HG03432 (cell line): ENCODE results near the gene PHACTR4.
"Not testable (repeated sequence)": the region's sequence is repeated elsewhere in the genome, so short reads cannot be mapped to it uniquely, and the experiment has no call there.

Source experiments
- ATAC-seq: cut with Tn5 transposase; IDR thresholded peaks from one replicate; pipeline ENCODE4 v1.9.1; 2021; ENCODE audit warnings: mild to moderate bottlenecking, moderate library complexity; ENCODE audit not compliant: unreplicated experiment

The PHACTR4 gene

DNA sequence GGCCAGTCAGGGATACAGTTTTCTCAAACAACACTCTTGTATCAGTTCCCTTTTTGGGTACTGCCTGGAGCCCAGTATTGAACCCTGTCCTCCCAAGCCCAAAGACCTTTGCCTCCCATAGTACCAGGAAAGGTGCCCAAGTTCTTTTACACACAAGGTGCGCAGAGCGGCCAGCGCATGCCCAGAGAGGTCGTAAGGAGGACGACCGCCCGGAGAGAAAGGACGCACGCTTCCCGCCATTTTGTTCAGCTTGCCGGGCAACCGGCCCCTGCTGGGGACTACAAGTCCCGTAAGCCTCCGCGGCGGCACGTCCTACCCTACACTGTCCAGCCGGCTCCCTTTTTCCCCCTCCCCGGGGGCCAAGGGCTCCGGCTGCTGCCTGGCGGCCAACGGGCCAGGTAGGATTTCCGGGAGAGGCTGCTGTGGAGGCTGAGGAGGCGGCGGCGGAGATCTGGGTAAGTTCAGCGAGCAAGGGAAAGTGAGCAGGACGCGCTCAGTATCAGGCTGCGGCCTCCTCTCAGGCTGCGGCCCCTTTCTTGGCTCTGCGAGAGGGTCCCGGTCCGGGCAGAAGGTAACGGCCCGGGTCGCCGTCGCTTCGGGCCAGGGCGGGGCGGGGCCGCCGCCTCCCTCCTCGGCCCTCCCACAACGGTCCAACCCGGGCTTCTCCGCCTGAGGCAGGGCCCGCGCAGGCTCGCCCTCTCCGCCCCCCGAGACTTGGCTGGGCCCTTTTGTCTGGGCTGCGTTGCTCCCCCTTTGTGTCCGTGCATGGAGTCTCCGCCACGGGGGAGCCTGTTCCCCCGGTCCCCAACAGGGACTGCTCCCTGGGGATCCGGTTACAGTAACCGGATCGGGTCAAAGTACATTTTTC is at the start of gene PHACTR4:
Gene PHACTR4, plus strand, starts transcription at position 370 of the 868 bp plus-strand sequence. CDS start 37,708 bp downstream, outside the sequence.
- ATAC-seq: peak; percentile 89

DNA sequence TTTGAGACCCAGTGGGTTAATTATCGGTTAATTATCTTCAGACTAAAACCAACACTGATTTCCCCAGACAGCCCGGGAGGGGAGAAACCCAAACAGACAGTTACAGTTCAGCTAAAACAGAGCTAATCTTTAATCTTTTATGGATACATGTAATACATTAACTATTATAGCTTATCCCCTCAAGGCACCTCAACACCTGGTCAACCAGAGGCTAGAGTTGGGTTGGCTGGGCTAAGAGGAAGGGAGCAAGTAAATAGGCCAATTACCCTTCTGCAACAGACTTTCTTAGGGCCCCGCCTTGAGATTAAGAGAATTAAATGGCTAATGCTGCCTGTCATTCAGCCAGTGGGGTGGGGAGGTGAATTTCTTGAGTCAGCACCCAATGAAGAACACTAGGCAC is 47.3 kb upstream of the PHACTR4 start:
- ATAC-seq: no peak

DNA sequence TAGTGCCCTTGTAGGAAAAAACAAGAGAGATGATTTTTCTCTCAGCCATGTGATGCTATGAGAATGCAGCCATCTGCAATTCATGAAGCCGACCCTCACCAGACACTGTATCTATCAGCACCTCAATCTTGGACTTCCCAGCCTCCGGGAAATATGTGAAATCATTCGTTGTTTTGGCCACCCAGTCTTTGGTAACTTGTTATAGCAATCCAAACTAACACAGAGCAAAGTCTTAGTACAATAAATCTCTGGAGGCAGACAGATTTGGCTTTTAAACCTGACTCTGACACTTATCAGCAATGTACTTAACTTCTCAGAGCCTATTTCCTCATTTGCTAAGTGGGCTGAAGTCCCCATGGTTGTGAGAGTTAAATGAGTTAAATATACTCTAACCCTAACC is 45.8 kb upstream of the PHACTR4 start:
- ATAC-seq: no peak

DNA sequence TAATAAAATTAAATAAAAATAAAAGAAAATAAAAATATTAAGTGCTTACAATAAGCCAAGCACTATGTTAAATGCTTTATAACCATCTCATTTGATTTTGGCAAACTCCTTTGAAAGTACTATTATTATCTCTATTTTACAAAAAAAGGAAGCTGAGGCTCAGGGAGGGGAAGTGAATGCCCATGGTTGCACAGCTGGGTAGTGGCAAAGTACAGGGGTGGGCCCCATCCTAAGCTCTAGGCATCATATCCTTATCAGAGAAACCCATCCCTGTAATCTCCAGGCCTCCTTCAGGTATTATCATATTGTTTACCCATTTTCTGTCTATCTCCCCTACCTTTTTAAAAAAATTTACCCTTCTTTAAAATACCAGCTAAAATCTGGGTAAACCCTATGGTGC is 43.0 kb upstream of the PHACTR4 start:
- ATAC-seq: no peak

DNA sequence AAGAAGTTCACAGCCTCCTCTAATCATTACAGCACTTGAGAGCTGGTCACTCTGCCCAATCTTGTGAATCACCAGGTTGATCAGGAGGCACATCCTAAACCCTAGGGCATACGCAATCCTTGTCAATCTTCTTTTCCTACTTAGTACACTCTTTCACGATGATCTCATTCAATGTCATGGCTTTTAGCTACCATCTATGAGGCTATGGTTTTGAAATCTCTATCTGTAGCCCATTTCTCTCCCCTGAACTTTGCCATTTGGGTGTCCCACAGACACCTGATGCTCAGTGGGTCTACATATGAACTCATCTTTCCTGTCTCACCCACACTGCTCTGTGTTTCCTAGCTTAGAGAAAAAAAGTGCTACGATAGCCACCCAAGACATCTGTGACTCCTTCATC is 42.6 kb upstream of the PHACTR4 start:
- no peak for ATAC-seq

DNA sequence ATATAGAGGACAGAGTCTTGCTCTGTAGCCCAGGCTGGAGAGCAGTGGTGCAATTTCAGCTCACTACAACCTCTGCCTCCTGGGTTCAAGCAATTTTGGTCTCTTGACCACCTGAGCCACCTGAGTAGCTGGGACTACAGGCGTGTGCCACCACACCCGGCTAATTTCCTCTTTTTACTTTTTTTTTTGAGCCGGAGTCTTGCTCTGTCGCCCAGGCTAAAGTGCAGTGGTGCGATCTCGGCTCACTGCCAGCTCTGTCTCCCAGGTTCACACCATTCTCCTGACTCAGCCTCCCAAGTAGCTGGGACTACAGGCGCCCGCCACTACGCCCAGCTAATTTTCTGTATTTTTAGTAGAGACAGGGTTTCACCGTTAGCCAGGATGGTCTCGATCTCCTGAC is 42.1 kb upstream of the PHACTR4 start:
- ATAC-seq: not testable (repeated sequence)

DNA sequence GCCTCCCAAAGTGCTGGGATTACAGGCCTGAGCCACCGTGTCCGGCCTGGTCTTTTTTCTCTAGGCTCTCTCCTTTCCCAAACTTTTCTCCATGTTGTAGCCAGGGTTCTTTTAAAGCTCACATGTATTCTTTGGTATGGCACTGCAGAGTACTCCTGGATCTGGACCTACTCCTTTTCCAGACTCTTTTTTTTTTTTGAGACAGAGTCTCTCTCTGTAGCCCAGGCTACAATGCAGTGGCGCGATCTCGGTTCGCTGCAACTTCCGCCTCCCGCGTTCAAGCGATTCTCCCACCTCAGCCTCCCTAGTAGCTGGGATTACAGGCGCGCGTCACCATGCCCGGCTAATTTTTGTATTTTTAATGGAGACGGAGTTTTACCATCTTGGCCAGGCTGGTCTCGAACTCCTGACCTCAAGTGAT is 41.3 kb upstream of the PHACTR4 start:
- no peak for ATAC-seq

DNA sequence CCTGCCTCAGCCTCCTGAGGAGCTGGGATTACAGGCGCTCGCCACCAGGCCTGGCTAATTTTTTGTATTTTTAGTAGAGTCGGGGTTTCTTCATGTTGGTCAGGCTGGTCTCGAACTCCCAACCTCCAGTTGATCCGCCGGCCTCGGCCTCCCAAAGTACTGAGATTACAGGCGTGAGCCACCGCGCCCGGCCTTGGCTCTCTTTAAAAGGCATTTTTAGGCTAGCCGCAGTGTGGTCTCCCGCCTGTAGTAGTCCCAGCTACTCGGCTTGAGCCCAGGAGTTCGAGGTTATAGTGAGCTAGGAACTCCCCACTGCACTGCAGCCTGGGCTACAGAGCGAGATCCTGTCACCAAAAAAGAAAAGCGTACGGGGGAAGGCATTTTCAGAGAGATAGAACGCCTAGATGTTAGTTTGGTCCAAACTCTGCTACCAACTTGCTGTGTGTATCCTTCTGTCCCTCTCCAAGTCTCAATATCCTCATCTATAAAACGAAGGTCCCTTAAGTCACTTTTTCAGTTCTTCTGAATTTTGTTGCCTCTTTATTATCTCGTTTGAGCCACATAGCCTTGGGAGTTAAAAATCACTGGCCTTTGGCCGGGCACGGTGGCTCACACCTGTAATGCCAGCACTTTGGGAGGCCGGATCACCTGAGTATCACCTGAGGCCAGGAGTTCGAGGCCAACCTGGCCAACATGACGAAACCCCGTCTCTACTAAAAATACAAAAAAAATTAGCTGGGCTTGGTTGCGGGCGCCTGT is 40.0 kb upstream of the PHACTR4 start:
- no peak for ATAC-seq

DNA sequence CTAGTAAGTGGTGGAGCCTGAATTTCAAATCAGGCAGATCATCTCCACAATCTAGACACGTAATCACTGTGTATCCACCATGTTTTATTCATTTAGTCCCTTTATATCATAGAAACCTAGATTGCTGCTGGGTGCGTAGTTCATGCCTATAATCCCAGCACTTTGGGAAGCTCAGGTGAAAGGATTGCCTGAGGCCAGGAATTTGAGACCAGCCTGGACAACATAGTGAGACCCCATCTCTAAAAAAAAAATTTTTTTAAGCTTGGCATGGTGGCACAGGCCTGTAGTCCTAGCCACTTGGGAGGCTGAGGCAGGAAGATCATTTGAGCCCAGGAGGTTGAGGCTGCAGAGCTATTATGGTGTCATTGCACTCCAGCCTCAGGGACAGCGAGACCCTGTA is 30.6 kb upstream of the PHACTR4 start:
- no peak for ATAC-seq

DNA sequence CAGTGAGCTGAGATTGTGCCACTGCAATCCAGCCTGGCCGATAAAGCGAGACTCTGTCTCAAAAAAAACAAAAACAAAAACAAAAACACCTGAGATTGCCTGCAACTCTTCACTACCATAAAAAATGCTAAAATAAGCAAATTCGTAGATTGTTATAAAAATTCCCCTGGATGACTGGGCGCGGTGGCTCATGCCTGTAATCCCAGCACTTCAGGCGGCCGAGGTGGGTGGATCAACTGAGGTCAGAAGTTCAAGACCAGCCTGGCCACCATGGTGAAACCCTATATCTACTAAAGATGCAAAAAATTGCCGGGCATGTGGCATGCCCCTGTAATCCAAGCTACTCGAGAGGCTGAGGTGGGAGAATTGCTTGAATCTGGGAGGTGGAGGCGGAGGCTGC is 30.0 kb upstream of the PHACTR4 start:
- ATAC-seq: no peak

DNA sequence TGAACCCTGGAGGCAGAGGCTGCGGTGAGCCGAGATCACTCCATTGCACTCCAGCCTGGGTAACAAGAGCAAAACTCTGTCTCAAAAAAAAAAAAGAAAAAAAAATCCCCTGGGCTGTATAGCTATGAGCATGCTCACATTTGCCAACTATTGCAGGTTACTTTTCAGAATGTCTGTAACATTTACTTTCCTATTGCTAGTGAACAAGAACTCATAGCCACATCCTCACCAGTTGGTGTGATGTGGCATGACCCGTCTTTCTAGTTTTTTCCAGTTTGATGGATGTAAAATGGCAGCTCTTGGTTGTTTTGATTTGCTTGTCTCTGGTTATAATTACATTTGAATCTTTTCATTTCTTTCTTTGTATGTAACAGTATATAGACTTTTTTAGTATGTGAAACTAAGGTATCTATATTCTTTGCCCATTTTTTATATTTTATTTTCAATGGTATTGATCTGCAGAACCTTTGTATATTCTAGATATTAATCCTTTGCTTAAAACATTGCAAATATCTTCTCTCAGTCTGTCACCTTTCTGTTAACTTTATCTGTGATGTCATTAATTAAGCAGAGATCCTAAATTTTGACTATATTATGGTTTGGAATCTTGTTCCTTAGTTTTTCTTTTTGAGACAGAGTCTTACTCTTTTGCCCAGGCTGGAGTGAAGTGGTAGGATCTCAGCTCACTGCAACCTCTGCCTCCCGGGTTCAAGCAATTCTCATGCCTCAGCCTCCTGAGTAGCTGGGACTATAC is 29.1 kb upstream of the PHACTR4 start:
- no peak for ATAC-seq

DNA sequence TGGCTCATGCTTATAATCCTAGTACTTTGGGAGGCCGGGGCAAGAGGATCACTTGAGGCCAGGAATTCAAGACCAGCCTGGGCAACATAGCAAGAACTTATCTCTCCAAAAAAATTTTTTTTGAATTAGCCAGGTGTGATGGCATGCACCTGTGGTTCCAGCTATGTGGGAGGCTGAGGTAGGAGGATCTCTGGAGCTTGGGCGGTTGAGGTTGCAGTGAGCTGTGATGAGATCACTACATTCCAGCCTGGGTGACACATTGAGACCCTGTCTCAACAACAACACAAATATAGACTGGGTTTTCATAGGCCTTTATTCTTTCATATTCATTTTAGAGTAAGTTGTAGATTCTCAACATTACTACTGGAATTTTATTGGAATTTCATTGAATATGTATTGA is 27.9 kb upstream of the PHACTR4 start:
- no peak for ATAC-seq

DNA sequence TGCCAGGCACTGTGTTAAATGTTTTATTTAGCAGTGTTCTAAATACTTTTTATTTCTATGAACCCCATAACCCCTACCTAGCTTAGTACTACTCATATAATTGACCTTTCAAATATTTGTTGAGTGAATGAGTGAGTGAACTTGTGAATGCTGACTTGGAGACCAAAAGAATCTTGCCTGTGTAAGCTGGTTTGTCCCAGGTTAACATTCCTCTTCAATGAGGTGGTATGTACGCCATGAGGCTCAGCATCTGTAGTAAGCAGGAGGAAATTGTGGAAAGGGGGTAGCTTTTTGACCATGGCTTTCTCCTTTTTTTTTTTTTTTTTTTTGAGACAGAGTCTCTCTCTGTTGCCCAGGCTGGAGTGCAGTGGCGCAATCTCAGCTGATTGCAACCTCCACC is 26.1 kb upstream of the PHACTR4 start:
- ATAC-seq: no peak

DNA sequence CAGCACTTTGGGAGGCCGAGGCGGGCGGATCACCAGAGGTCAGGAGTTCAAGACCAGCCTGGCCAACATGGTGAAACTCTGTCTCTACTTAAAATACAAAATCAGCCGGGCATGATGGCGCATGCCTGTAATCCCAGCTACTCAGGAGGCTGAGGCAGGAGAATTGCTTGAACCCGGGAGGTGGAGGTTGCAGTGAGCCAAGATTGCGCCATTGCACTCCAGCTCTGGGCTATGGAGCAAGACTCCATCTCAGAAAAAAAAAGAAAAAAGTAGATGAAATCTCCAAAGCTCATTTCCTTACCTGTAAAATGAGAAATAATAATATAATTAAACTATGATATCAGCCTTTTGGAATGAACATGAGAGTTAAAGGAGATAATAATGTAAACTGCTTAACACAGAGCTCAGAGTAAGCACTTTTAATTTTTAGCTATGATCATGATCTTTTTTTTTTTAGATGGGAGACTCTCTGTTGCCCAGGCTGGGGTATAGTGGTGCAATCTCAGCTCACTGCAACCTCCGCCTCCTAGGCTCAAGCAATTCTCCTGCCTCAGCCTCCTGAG is 16.2 kb upstream of the PHACTR4 start:
- ATAC-seq: not testable (repeated sequence)

DNA sequence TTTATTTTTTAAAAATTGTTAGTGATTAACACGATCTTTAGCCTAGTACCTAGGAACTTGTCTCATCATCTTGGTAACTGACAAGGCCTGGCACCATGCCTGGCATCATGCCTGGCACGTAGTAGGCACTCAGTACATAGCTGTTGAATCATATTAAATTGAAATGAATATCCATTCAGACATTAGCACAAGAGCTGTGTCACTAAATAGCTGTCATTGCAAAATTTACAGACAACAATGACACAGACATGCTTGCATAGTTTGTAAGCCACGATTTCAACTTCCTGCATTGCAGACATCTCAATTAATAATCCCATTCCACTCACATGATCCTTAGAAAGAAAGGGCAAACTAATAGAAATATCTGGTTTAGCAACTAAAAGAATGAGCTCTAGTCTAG is 15.4 kb upstream of the PHACTR4 start:
- no peak for ATAC-seq

DNA sequence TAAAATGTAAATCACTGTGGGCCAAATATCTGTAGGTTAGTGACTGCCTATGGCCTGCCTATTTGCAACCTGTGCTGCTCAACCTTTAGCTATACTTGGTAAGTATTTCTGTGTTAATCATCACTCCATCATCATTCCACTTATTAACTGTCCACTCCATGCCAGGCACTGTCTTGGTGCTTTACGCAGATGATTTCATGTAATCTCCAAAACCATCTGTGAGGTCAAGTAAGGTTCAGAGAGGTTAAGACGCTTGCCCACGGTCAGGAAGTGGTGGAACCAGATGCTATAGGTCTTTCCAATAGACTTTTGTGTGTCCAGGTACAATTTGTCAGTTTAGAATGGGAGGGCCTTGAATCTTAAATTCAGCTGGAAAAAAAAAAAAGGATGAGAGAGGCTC is 10.8 kb upstream of the PHACTR4 start:
- ATAC-seq: no peak

DNA sequence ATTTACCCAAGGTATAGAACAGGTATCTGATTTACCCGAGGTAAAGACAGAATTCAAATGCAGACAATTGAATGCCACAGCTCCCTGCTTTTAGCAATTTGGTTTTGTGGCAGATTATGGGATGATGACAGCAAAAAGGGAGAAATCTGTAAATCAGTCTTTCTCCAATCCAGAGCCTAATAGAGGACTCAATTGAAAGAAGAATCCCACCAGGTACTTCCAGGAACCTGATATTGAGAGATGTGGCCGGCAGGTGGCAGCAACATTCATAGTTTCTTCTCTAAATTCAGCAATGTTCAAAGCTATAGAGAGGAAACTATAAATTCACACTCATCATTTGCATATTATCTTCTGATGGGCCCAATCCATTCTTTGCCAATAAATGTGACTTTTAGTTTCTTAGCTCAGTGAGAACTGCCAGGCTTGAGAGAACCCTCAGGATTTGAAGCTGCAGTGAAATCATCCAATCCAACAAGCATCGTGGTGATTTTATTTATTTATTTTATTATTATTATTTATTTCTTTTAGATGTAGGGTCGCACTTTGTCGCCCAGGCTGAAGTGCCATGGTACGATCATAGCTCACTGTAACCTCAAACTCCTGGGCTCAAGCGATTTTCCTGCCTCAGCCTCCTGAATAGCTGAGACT is 9.8 kb upstream of the PHACTR4 start:
- ATAC-seq: no peak

DNA sequence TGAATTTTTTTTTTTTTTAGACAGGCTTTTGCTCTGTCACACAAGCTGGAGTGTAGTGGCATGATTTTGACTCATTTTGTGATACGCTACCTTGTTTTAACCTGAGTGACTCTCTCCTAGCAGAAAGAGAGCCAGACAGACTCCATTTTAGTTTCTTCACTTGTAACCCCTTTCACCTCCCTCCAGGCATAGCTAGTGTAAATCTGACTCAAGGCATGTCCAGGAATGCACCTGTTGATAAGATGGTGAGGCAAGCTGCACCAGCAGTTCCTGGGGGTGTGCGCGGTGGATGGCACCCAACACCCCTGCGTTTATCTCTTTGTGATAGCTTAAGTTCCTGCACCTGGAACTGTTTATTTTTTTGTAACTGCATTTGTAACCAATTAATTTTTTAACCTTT is 4.7 kb upstream of the PHACTR4 start:
- ATAC-seq: no peak

DNA sequence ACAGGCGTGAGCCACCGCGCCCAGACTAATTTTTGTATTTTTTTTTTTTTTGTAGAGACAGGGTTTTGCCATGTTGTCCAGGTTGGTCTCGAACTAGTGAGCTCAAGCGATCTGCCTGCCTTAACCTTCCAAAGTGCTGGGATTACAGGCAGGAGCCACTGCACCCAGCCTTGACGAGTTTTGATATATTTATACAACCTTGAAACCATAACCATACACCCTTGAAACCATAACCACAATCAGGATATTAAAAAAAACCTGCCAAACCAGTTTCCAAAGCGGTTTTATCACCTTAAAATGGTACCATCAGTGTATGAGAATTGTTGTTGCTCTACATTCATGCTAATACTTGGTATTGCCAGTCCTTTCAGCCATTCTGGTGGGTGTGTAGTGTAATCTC is 3.7 kb upstream of the PHACTR4 start:
- no peak for ATAC-seq

DNA sequence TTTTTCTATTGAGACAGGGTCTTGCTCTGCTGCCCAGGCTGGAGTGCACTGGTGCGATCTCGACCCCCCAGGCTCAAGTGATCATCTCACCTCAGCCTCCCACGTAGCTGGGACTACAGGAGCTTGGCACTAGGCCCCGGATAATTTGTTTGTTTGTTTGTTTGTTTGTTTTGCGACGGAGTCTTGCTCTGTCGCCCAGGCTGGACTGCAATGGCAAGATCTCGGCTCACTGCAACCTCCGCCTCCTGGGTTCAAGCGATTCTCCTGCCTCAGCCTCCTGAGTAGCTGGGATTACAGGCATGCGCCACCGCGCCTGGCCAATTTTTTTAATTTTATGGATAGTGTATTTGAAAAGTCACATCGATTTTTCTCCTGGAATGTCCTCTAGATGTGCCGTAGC is 932 bp upstream of the PHACTR4 start:
- ATAC-seq: not testable (repeated sequence)
